Peyer's patch (tissue), 4 donors: Measurements from ENCODE around the gene SEMA3C.

Experiments
- POLR2A ChIP-seq, 2 donors: fragments of 450-650 bp; IDR thresholded peaks; one replicate each; pipeline ENCODE4 v1.5.1; 2017; ENCODE audit warnings: antibody characterized with exemption in 2 of 2, mild to moderate bottlenecking in 2 of 2, moderate library complexity in 2 of 2
- TF ChIP-seq, protein P1 (sequence below), 6 experiments: fragments of 450-650 bp in 4 of 6; fragments of 200-600 bp in 2 of 6; sonication (generic) in 1 of 6; IDR thresholded peaks; one replicate each; pipeline ENCODE4 v1.5.1; 2017 to 2019; ENCODE audit warnings: antibody characterized with exemption in 6 of 6, mild to moderate bottlenecking in 3 of 6, moderate library complexity in 1 of 6

DNA sequence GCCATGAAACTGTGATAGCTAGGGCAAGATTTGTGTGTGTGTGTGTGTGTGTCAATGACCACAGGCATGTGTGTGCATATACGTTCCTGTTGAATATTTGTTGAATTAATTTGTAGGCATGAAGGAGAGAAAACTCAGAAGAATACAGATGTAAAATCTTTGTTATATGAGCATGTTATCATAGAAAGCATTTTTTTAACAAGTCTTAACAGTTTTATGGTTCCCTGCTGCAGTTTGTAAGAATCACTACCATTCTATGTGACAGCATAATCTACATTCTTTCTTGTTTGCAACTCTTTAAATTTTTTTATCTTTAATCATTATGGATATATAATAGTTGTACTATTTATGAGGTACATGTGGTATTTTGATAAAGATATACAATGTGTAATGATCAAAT is 150.1 kb downstream of the SEMA3C start:
- TF ChIP-seq, protein P1, sequence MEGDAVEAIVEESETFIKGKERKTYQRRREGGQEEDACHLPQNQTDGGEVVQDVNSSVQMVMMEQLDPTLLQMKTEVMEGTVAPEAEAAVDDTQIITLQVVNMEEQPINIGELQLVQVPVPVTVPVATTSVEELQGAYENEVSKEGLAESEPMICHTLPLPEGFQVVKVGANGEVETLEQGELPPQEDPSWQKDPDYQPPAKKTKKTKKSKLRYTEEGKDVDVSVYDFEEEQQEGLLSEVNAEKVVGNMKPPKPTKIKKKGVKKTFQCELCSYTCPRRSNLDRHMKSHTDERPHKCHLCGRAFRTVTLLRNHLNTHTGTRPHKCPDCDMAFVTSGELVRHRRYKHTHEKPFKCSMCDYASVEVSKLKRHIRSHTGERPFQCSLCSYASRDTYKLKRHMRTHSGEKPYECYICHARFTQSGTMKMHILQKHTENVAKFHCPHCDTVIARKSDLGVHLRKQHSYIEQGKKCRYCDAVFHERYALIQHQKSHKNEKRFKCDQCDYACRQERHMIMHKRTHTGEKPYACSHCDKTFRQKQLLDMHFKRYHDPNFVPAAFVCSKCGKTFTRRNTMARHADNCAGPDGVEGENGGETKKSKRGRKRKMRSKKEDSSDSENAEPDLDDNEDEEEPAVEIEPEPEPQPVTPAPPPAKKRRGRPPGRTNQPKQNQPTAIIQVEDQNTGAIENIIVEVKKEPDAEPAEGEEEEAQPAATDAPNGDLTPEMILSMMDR (IDR thresholded peaks at IDR 0.05): no peak
- TF ChIP-seq POLR2A (IDR thresholded peaks at IDR 0.05): no peak
